HG03280 (cell line): ENCODE results near the gene FHOD3.
A peak's percentile ranks its signal among the peaks of the same experiment; 100 is the strongest.

ENCODE experiments used
- ATAC-seq: cut with Tn5 transposase; IDR thresholded peaks from one replicate; pipeline ENCODE4 v1.9.1; 2021; ENCODE audit warnings: mild to moderate bottlenecking, moderate library complexity; ENCODE audit not compliant: unreplicated experiment

FHOD3 gene

DNA sequence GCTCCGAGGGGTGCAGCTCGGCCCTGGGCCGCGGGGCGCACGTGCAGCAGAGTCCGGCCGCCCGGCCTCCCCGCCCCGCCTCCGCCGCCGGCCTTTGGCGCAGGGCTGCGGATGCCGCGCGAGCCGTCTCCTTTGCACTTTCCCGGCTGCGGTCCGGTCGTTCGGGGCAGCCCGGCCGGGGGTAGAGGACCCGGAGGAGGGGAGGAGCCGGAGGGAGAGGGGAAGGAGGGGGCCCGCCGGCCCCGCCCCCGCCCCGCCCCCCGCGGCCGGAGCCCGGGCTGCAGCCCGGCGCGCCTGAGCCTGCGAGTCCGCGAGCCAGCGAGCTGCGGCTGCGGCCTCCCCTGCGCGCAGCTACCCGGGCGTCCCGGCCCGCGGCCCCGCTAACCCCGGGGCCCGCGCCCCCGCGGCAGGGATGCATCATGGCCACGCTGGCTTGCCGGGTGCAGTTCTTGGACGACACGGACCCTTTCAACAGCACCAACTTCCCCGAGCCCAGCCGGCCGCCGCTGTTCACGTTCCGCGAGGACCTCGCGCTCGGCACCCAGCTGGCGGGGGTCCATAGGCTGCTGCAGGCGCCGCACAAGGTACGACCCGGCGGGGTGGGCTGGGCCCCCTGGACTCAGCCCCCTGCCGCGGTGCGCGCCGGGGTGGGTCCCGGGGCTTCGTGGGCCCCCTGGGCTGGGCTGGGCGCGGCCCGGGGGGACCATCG lies at the start of gene FHOD3:
Gene FHOD3 (plus strand): TSS at position 297 of the 709 bp plus-strand sequence. CDS start 123 bp downstream, at position 420.
- peak; percentile 52 for ATAC-seq

GRCh38 chr18:36249392-36249791 lies 48.1 kb upstream of the FHOD3 start:
- no peak for ATAC-seq

DNA sequence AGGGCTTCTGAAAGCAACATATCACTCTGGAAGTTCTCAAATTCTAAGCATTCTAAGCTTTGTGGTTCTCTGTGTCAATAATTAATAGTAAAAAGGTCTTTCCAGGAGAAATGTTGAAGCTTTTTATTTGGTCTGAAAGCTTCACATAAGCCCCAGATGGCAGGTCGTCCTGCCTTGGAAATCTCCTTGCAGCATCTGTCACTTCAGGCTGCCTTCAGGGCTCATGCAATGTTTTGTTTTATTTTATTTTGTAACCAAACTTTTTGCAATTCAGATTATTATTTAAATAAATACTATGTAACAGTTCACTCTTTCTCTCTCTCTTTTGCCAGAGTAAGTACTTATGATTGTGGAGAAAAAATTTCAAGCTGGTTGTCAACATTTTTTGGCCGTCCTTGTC lies 46.7 kb upstream of the FHOD3 start:
- no peak for ATAC-seq

- ATAC-seq, result no peak
Observed at GRCh38 chr18:36255072-36255698, 42.3 kb upstream of the FHOD3 start.

- no peak for ATAC-seq
Observed at GRCh38 chr18:36256094-36256493, 41.4 kb upstream of the FHOD3 start.

GRCh38 chr18:36262971-36263370 lies 34.5 kb upstream of the FHOD3 start:
- ATAC-seq, result no peak

DNA sequence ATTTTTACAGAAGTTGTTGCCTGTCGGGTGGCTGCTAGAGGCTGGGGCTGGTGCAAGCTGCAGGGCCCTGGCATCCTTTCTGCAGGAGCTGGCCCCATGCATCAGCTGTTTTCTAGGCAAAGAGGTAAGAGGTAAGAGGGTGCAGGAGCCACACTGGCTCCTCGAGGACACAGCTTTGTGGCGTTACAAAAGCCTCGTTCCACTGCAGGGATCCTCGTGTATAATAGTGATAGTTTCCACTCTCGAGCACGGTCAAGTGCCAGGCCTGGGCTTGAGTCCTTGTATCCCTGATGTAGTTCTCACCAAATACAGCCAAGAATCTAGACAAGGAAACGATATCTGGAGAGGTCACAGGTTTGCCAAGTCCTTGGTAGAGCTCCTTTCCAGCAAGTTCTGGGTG lies 33.2 kb upstream of the FHOD3 start:
- no peak for ATAC-seq

DNA sequence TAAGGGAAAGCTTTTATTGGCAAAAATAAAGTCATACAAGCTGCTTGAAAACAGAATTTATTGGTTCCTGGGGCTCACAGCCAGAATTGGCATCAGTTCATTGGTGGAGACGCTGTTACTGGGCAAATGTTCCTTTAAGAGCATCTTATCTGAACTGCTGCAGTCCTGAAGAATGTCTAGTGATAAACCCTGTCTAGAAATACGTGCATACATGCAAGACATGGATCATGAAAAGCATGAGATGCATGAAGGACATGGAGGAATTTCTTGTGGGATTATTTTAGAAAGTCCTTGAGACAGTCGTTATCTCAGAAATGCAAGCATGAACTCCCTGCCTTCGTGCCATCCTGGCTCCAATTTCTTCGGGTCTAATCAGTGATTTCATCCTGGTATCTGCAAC lies 32.5 kb upstream of the FHOD3 start:
- no peak for ATAC-seq

GRCh38 chr18:36269157-36269556 lies 28.4 kb upstream of the FHOD3 start:
- no peak for ATAC-seq

GRCh38 chr18:36271153-36271552 lies 26.4 kb upstream of the FHOD3 start:
- ATAC-seq, result no peak

DNA sequence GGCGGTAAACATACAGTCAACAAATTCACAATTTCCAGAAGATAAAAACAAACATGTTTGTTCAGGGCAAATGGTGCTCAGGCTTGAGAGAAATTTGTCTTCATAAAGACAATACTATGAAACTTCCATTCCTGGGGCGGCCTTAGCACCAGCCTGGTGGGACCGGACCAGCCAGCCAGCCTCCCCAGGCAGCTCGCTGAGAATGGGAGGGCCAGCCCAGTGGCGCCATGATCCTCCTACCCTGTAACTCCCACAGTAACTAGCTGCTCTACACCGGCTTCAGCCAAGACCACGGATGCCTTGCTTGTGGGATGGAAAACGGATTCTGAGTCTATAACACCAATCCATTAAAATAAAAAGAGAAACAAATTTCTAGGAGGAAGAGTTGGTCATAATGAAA lies 24.2 kb upstream of the FHOD3 start:
- ATAC-seq, result no peak

GRCh38 chr18:36274083-36274715 lies 23.3 kb upstream of the FHOD3 start:
- no peak for ATAC-seq

GRCh38 chr18:36275561-36275960 lies 22.0 kb upstream of the FHOD3 start:
- ATAC-seq, result no peak

- ATAC-seq, result no peak
Observed at GRCh38 chr18:36279001-36279400, 18.5 kb upstream of the FHOD3 start.

- no peak for ATAC-seq
Observed at GRCh38 chr18:36281936-36282335, 15.6 kb upstream of the FHOD3 start.

- no peak for ATAC-seq
Observed at GRCh38 chr18:36283448-36283847, 14.1 kb upstream of the FHOD3 start.

- ATAC-seq, result no peak
Observed at GRCh38 chr18:36284268-36284667, 13.2 kb upstream of the FHOD3 start.

GRCh38 chr18:36284671-36285295 lies 12.7 kb upstream of the FHOD3 start:
- no peak for ATAC-seq

DNA sequence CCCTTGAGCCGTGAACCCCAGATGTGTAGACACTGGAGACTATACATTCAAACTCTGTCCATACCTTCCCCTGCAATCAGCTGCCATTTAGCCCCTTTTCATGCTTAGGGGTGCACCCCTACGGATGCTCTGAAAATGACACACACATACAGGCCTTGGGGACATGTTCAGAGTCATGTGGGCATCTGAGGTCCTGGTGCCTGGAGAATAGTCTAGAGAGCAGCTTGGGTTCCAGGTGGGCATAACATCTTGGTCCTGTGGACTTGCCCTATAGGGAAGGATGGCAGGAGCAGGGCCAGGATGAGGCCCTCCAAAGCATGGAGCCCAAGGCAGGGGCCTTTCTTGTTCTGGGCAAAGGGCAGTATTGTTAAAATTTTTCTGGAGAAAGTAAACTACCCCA lies 9.9 kb upstream of the FHOD3 start:
- no peak for ATAC-seq

DNA sequence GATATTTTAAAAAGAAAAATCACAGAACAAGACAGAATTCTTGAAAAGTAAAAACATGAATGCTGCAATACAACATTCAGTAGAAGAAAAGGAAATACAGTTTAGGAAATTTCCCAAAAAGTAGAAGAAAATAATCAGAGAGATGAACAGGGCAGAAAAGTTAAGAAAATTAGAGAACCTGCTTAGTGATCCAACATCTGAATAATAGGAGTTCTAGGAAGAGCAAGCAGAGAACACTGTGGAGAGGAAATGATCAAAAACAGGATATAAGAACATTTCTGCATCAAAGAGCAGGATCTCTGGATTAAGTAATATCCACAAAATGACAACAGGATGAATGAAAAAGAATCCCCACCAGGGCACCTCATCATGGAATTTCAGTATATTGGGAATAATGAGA lies 8.8 kb upstream of the FHOD3 start:
- ATAC-seq, result no peak

GRCh38 chr18:36294031-36294430 lies 3.5 kb upstream of the FHOD3 start:
- ATAC-seq, result no peak

GRCh38 chr18:36295214-36295613 lies 2.3 kb upstream of the FHOD3 start:
- ATAC-seq, result no peak
